ENCODE data around the gene MAP4. TPM values are rescaled to one million over a fixed set of nuclear protein-coding genes. Genes with fewer than 3 reads are reported as not detected.

MAP4 gene
- total and polyA plus RNA-seq, 8 donors: 34.5 to 127 (median 72.2) TPM

DNA sequence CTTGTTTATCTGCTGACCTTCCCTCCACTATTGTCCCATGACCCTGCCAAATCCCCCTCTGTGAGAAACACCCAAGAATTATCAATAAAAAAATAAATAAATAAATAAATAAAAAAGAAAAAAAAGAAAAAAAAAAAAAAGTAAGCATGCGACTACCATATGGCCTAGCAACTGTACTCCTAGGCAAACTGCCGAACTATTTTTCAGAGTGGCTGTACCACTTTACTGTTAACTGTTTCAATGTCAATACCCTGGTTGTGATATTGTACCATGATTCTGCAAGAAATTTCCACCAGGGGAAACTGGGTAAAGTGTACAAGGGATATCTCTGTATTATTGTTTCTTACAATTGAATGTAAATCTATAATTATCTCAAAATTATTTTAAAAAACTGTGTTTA lies 41.3 kb upstream of the MAP4 start:
- Histone ChIP-seq H3K27ac (no peak overlapping the region), H3K27me3 (no peaks in the 10 kb centered on the region), H3K36me3 (no peaks in the 10 kb centered on the region), H3K9me3 (no peaks in the 10 kb centered on the region), H3K4me3 (no peak overlapping the region), H3K4me1 (peaks cover 0 to 9% (median 0%) of the 10 kb centered on the region in 3 donors)
- ATAC-seq (peak in 1 of 4 donors; percentile 60), DNase-seq (no peak), FAIRE-seq (peak; percentile 20)
- TF ChIP-seq, protein P1, sequence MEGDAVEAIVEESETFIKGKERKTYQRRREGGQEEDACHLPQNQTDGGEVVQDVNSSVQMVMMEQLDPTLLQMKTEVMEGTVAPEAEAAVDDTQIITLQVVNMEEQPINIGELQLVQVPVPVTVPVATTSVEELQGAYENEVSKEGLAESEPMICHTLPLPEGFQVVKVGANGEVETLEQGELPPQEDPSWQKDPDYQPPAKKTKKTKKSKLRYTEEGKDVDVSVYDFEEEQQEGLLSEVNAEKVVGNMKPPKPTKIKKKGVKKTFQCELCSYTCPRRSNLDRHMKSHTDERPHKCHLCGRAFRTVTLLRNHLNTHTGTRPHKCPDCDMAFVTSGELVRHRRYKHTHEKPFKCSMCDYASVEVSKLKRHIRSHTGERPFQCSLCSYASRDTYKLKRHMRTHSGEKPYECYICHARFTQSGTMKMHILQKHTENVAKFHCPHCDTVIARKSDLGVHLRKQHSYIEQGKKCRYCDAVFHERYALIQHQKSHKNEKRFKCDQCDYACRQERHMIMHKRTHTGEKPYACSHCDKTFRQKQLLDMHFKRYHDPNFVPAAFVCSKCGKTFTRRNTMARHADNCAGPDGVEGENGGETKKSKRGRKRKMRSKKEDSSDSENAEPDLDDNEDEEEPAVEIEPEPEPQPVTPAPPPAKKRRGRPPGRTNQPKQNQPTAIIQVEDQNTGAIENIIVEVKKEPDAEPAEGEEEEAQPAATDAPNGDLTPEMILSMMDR (IDR thresholded peaks at IDR 0.05): no peak
- 15 to 23% methylated on average over 2 of the region's 2 CpGs for WGBS, 2 donors
- intact Hi-C loops (cut with DNase I): no loop called here

- TF ChIP-seq, protein P1 (IDR thresholded peaks at IDR 0.05): no peak
- Histone ChIP-seq H3K4me3 (no peak overlapping the region), H3K4me1 (no peaks in the 10 kb centered on the region), H3K27ac (no peak overlapping the region), H3K27me3 (no peaks in the 10 kb centered on the region), H3K36me3 (peaks cover 0 to 4% (median 0%) of the 10 kb centered on the region in 3 donors), H3K9me3 (no peaks in the 10 kb centered on the region)
- FAIRE-seq: no peak
- no peak for DNase-seq
- peak in 1 of 4 donors; percentile 42 for ATAC-seq
- intact Hi-C loops (cut with DNase I): no loop called here
These were observed 31.7 kb upstream of the MAP4 start for GRCh38 chr3:48047841-48048464.

DNA sequence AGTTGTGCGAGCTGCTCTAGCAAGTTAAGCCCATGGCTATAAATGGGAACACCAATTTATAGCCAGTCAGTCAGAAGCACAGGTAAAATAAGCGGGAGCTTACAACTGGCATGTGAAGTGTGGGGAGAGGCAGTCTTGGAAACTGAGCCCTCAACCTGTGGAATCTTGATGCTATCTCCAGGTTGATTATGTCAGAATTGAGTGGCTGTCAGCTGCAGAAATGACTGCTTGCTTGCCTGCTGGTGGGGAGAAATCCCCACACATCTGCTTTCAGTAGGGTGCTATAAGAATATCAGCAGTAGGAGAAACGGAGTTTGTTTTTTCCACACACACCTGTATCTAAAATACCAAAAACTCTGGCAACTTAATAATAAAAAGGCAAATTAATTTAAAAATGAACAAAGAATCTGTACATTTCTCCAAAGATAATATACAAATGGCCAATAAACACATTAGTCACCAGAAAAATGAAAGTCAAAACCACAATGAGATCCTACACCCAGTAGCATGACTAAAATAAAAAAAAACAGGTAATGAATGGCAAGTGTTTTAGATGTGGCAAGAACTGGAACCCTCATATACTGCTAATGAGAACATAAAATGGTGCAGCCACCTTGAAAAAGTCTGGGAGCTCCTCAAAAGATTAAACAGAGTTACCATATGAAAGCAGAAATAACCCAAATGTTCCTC lies 26.0 kb upstream of the MAP4 start:
- H3K4me3 ChIP-seq: no peak overlapping the region
- no peak for DNase-seq
- peaks cover 4 to 16% (median 5%) of the 10 kb centered on the region in 3 donors for H3K4me1 ChIP-seq
- TF ChIP-seq, protein P1 (IDR thresholded peaks at IDR 0.05): no peak
- no peaks in the 10 kb centered on the region for H3K9me3 ChIP-seq
- no peaks in the 10 kb centered on the region for H3K36me3 ChIP-seq
- H3K27me3 ChIP-seq: no peaks in the 10 kb centered on the region
- 95 to 99% methylated on average over 3 of the region's 3 CpGs for WGBS, 2 donors
- FAIRE-seq: no peak
- intact Hi-C loops (cut with DNase I): no loop called here
- no peak overlapping the region for H3K27ac ChIP-seq
- ATAC-seq: no peak

- intact Hi-C loops (cut with DNase I): no loop called here
- 3 to 5% methylated on average over 1 of the region's 1 CpG for WGBS, 2 donors
- no peak overlapping the region for H3K4me3 ChIP-seq
- no peaks in the 10 kb centered on the region for H3K9me3 ChIP-seq
- DNase-seq: no peak
- H3K27ac ChIP-seq: peak overlapping the region in 3 of 4 donors; percentile 25 to 64 (median 57)
- FAIRE-seq: no peak
- H3K27me3 ChIP-seq: no peaks in the 10 kb centered on the region
- H3K36me3 ChIP-seq: no peaks in the 10 kb centered on the region
- H3K4me1 ChIP-seq: peaks cover 6 to 17% (median 9%) of the 10 kb centered on the region in 3 donors
- peak; percentile 35 to 77 (median 72) for ATAC-seq
- TF ChIP-seq, protein P1 (IDR thresholded peaks at IDR 0.05): no peak
These were observed 23.4 kb upstream of the MAP4 start for GRCh38 chr3:48039487-48040190.
